HS-27A (cell line): Measurements from ENCODE around the gene ZNF236.
"Not testable (repeated sequence)": the region's sequence is repeated elsewhere in the genome, so short reads cannot be mapped to it uniquely, and the experiment has no call there.

ENCODE experiments used
- DNase-seq: peaks from one replicate; pipeline ENCODE4 v3.0.0-alpha.2; 2012; ENCODE audit warnings: low read depth, missing footprints

The ZNF236 gene

DNA sequence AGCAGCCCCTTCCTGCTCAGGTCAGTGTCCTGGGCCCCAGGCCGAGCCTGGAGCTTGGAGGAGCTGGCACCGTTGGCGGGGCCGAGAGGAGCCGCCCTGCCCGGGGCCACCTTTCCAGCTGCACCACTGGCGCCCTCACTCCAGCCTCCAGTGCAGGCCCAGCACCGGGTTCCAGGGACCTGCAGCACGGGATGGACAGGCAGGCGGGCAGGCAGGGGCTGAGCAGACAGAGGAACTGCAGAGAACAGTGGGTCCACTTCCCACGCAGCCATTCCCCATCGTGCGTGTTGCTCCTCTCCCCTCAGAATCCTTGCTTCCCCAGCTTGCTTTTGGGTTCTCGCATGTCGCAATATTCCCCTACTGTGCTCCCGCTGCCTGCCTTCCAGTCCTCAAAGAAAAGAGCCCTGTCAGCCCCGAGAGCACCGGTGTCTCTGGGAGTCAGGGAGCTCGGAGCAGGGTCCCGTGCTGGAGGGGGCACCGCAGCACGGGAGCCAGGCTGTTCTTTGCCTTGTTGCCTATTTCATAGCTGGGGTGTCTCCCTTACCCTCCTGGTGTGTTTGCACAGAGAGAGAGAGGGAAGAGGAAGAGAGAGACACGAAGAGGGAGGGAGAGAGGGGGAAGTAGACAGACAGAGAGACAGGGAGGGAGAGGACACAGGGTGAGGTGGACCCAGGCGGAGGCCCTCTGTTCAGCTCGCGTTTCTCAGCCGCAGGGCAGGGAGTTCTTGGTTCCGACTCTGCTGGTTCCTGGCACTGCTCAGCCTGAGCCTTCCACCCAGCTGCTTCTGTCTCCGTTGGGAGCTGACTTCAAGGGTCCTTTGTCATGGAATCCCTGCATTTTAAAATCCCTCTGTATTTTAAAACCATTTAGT, 184.2 kb downstream of the ZNF236 start:
- DNase-seq = no peak

DNA sequence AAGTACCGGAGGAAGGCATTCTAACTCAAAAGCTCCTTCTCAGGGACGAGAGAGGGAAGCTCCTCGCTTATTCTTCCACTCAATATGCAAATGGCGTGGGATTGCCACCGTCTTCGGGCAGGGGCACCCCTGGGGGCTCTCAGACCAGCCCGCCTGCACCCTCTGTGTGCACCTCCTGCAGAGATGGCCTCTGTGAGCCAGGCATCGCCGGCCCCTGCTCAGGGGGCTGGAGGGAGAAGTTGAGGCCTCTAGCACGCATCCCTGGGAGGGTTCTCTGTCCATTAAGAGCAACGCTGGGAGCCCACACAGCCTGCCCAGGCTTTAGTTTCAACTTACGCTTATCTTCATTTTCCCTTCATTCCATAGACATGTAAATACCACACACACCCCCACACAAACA, 184.9 kb downstream of the ZNF236 start:
- no peak for DNase-seq

DNA sequence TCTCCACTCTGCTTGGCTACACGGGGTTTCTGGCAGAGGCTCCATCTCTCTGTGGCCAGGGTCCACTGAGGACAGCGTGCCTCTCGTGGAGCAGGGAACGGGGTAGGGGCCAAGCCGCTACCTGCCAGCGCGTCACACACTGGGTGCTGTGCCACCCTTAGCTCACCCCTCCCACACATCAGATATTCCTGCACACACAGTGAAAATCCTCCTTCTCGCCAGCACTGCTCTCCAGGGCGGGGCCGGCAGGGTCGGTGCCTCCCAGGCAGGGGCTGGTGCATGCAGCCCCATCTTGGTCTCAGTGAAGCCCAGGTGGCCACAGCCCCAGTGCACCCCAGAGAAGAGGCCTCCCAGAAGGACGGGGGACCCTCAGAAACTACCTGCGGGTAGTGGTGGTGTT, 185.6 kb downstream of the ZNF236 start:
- no peak for DNase-seq

DNA sequence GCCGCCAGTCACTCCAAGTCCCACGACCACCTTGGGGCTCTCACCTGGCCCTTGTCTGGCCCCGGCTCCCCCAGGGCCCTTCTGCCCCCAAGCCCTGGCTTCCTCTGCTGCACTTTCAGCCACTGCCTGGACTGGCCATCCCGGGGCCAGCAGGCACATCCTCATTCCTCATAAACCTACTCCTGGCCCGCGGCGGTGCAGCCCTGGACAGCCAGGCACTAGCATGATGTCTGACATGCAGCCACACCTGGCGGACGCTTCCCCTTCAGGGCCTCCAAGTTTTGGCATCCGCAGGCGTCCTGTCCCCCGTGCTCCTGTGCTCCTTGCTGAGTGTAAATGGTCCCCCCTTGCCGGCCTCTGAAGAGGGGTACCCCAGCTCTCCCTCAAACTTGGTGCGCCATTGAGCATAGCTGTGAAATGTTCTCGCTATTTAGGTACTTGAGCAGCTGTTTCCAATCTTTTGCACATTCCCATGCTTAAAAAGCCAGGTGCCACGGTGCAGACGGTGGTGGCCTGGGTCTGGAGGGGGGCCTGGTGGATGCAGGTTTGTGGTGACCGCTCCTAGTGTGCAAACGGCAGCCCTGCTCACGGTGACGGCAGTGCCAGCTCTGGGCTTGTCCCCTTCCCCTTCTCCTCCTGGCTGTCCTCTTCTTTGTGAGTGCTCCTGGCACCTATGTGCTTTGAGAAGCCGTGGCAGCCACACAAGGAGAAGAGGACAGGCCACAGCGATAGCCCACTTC, 186.4 kb downstream of the ZNF236 start:
- no peak for DNase-seq

DNA sequence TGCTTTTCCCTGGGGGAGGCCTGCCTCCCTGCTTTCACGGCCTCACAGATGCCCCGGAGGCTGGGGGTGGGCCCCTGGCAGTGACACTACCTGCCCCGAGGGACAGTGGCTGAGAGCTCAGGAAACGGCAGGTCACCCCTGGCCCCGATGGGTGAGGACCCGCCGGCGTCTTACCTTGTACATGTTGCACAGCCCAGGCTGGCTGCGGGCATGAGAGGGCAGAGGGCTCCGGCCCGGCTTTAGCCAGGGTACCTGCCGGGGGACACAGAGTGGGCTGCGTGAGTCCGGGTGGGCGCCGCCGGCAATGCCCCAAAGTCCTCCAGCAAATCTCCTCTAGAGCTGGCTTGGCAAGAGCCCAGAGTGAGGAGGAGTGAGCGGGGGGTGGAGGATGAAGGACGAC, 187.3 kb downstream of the ZNF236 start:
- DNase-seq = no peak

DNA sequence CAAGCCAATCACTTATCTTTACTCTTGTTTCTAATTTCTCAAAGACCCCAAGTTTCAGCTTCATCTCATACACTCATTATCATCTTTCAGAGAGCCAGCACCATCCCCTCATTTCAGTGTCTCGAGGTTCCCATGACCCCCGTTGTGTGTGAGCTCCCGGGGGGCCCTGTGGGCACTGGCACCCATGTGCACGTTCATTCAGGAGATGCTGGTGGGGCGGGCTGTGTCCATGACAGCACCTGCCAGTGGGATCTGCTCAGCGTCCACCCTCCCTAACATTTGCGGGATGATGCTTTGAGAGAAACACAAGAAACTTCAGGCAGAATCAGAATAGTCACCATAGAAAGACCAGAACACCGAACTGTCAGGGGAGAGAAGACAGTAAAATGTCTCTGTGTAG, 189.8 kb downstream of the ZNF236 start:
- DNase-seq = no peak

DNA sequence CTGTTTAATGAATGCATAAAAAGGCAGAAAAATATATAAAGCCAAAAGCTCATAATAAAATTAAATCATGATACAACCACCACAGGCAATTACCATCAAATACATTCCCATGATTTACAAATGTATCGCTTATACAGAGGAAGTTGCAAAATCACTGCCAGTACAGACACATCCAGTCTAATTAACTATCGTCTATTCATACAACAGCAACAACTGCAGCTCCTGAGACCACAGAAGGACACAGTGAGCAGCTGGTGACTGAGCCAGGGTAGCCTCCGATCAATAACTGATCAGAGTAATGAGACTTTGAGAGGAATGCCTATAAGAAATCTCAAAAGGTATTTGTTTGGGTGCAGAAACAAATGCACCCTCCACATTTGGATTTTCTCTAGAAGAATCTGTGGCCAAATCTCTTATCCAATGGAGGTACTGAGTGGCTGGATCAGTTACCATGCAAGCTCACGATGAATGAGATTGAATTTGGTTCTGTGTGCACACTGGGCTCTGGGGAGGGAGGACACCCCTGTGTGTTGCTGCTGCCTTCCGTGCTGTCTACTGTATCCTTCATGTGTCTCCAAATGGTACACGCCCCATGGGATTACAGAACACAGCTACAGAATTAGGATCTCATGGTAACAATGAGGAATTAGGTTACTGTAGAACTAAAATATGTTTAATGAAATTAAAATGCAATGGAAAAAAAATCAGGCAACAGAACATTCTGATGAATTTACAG, 190.6 kb downstream of the ZNF236 start:
- DNase-seq = no peak

DNA sequence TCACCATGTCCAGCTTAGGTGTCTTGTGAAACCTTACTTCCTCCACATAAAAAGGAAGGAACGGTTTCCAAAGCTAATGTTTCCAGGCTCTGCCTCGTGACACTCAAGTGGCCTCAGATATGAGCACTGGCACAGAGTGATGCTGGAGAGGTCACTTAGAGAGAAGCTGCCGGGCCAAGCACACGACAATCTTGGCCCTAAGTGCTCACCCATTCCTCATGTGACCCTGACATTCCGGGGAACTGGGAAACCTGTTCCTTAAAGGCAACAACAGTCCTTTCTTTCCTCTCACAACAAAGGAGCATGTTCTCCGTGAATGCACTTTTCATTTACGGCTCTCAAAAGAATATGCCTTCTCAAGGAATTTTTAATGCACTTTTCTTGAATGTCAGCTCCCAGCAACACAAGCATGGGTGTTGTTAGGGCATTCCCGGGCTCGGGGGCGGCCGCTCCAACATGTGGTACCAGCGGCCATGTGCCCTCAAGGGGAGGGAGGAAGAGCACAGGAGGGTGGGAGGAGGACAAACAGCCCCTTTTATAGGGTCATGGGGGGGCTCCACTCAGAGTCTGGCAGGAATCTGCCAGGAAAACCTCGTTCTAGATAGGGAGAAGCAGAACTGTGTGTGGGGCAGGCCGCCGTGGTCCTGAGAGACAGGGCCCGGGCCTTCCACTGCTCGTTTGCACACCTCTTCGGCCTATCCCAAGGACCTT, 191.6 kb downstream of the ZNF236 start:
- no peak for DNase-seq

DNA sequence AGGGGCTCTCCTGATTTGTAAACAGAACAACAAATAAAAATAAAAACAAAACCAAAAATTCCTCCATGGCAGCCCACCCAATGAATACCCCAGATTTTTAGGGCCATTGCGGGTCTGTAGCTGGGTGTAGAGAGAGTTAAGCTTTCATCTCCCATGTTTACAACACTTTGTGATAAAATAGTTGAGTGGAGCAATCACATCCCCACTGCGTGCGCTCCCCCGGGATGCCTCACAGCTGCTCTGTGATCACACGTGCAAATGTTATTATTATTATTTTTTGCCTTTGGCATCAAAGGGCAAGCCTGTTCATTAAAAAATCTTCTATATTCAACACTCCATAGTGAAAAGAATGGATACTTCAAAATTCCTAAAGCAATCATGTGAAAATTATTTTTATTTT, 192.2 kb downstream of the ZNF236 start:
- no peak for DNase-seq

DNA sequence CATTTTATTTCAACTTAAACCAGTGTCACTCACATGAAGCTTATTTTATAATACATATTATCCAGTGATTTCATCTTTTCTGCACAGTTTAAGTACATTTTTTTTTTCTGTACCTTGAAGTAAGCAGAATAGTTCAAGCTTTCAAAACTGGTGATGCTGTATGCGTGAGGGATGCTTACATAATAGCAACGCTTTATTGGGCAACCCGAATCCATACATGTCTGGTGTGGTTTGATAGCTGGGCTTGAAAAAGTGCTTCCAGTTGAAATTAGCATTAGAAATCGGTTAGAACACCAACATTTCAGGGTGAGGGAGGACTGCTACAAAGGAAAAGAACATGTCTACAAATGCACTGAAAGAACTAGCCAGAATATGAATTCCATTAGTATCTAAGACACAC, 192.8 kb downstream of the ZNF236 start:
- DNase-seq = no peak

DNA sequence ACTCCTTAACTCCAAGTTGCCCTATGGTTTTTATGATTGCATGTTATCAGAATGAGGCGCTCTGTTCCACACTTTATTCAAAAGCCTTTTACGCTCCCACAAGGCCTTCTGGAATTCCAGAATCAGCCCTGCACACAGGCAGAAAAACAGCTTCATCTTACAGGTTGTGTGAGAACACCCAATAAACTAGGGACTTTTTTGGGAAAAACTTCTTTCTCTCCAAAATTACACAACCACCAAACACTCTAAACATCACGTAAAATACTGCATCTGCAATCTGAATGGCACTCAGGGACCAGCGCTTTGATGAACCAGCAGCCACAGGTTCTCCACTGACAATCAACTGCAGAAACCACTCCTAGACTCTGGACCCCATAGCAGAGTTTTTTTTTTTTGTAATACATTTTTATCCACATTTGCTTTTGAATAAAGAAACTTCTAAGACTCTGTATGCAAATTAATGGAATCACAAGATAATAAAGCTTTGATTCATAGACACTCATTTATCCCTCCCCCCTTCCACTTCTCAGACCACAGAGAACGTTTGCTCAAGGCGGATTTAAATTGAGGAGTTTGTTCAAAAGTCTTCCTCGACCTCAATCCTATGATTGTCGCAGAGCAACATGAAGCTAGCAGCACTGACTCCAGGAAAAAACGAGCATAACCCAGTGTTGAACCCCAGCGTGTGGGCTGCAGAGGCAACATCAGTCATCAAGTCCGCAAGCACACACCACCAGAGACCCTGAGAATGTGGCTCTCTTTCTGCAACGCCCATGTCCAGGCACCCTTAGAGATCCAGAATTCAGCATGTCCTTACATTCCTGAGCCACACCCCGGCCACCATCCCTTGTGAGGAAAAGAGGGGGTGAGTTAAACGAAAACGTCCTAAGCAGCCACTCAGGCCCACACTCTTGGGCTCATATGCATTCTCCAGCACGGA, 193.7 kb downstream of the ZNF236 start:
- DNase-seq = no peak

DNA sequence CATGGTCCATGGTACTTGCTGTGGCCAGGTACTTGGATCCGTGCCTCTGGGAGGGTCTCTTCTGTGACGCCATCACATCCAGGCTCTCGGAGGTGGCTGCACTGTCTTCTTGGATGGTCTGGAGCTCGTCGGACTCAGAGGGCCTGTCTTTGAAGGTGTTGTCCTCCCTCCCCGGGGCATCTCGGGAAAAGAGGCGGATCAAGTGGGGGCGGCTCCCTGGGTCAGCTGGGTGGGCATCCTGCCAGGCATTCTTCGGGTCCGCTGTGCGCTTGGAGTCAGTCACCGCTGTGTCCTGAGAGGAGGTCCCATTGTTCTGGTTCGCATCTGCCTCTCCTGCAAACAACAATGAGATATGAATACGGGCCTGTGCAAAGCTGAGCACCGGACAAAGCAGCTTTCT, 194.6 kb downstream of the ZNF236 start:
- no peak for DNase-seq

DNA sequence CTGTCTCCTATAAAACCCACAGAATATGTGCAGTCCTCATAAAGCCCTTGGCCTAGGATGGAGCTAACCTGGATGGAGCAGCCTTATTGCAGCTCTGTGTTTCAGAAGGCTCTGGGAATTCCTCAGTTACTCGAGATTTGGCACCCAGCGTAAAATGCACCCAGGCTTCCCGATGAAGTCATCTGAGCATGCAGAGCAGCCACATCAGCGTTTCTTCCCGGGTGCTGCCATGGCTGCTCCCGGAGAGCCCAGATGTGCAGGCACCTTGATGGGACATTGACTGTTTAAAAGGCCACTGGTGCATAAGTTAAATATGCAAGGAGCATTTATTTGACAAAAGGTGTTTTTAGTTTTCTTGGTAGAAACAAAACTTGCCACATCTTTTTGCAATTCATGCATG, 195.0 kb downstream of the ZNF236 start:
- no peak for DNase-seq

DNA sequence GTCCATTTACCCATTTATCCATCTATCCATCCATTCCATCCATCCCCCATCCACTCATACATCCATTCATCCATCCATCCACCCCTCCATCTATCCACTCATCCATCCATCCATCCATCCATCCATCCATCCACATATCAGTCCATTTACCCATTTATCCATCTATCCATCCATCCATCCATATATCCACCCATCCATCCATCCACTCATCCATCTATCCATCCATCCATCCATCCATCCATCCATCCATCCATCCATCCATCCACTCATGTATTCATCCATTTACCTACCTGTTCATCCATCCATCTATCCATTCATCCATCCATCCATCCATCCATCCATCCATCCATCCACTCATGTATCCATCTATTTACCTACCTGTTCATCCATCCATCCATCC, 196.3 kb downstream of the ZNF236 start:
- DNase-seq = not testable (repeated sequence)

DNA sequence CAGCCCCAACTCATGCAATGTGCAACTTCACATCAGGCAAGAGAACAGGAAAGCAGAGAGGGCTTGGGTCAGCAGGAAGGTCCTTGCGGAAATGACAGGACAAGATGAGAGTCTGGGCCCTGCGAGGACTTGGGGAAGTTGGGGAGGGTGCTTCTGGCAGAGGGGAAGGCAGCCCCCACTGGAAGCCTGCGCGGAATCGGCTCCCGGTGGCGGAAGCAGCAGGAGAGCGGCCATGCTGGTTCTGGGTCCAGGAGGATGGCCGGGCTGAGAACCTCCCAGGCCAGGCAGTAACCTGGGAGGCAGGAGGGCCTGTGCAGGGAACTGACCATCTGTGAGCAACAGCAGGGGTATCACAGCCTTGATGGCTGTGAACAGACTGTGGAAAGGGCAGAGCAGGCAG, 197.3 kb downstream of the ZNF236 start:
- no peak for DNase-seq
